Panc1 (cell line): ENCODE measurements around the gene SFRP4. TPM values are rescaled to one million over a fixed set of nuclear protein-coding genes. Genes with fewer than 3 reads are reported as not detected.

ENCODE experiments used
- ATAC-seq: fragments of 200-7000 bp; cut with Tn5 transposase; 2 replicates; pipeline ENCODE4 v1.9.1; 2020; ENCODE audit warnings: mild to moderate bottlenecking, moderate library complexity
- BruUV-seq: library from RNA; stranded (reverse); fragments of 400-500 nt; replicated peaks from 2 replicates; lab custom pipeline; 2021; lab: Mats Ljungman, UMichigan
- CTCF ChIA-PET: fragments of 300-600 bp; sonication (Branson Sonifier 250); formaldehyde crosslinking; loops from one replicate; lab custom pipeline; 2022; ENCODE audit warnings: antibody characterized with exemption; lab: Charles Lee
- POLR2A ChIA-PET: fragments of 300-600 bp; sonication (Branson Sonifier 250); formaldehyde crosslinking; loops from one replicate; lab custom pipeline; 2022; ENCODE audit warnings: antibody characterized with exemption; lab: Charles Lee
- DNase-seq: peaks from one replicate; pipeline ENCODE4 v3.0.0-alpha.2; 2010; ENCODE audit warnings: low read depth, low spot score
- H3K27ac ChIP-seq: 2 replicates; pipeline ENCODE4 v1.5.1; 2011; ENCODE audit warnings: mild to moderate bottlenecking, low read length, inconsistent platforms
- H3K27me3 ChIP-seq: fragments of 200-500 bp; sonication (Bioruptor generic); 2 replicates; pipeline ENCODE4 v1.6.0; 2014; ENCODE audit warnings: low read length, inconsistent platforms; ENCODE audit not compliant: control insufficient read depth, insufficient read depth
- H3K36me3 ChIP-seq: fragments of 200-500 bp; sonication (Bioruptor generic); 2 replicates; pipeline ENCODE4 v1.5.1; 2014; ENCODE audit warnings: inconsistent platforms, mild to moderate bottlenecking, low read length, moderate library complexity; ENCODE audit not compliant: control insufficient read depth, insufficient read depth
- H3K4me1 ChIP-seq: 2 replicates; pipeline ENCODE4 v1.5.1; 2011; ENCODE audit warnings: inconsistent platforms, mild to moderate bottlenecking, low read length, moderate library complexity; ENCODE audit not compliant: control insufficient read depth, insufficient read depth
- H3K4me3 ChIP-seq, 2 experiments: 2 replicates each; pipeline ENCODE4 v1.5.1; 2011 to 2012; ENCODE audit warnings: low read depth in 2 of 2, low read length in 2 of 2, mild to moderate bottlenecking in 2 of 2, inconsistent platforms in 1 of 2, moderate library complexity in 1 of 2
- H3K9me3 ChIP-seq: fragments of 200-500 bp; sonication (Bioruptor generic); 2 replicates; pipeline ENCODE4 v1.5.1; 2014; ENCODE audit warnings: low read depth, mild to moderate bottlenecking, inconsistent platforms, low read length, moderate library complexity; ENCODE audit not compliant: control insufficient read depth, insufficient read depth
- CTCF ChIP-seq: fragments of 450-650 bp; IDR thresholded peaks from 2 replicates; pipeline ENCODE4 v1.5.1; 2017; ENCODE audit warnings: mild to moderate bottlenecking
- POLR2AphosphoS5 ChIP-seq: IDR thresholded peaks from 2 replicates; pipeline ENCODE4 v1.6.1; 2012; ENCODE audit warnings: mild to moderate bottlenecking, low read depth, low read length, moderate library complexity
- REST ChIP-seq, 2 experiments: IDR thresholded peaks; 2 replicates each; pipeline ENCODE4 v1.6.1; 2011 to 2012; ENCODE audit warnings: low read depth in 2 of 2, control low read depth in 1 of 2, low read length in 1 of 2, mild to moderate bottlenecking in 1 of 2, moderate library complexity in 1 of 2; ENCODE audit not compliant: insufficient read depth in 1 of 2
- SIN3A ChIP-seq: IDR thresholded peaks from 2 replicates; pipeline ENCODE4 v1.6.1; 2012; ENCODE audit warnings: low read depth, mild to moderate bottlenecking, low read length, moderate library complexity, borderline replicate concordance; ENCODE audit not compliant: insufficient read depth
- TCF7L2 ChIP-seq: IDR thresholded peaks from 2 replicates; pipeline ENCODE4 v1.6.1; 2011; ENCODE audit warnings: mild to moderate bottlenecking, low read depth, low read length, inconsistent platforms
- in situ Hi-C: cut with HindIII; loops from 2 replicates; pipeline ENCODE4 v1.10.0; 2016; ENCODE audit warnings: low sequenced_read_pairs, low pct_unique_long_range_greater_than_20kb
- intact Hi-C: fragments of 100-400 bp; cut with micrococcal nuclease; formaldehyde crosslinking; loops from one replicate; pipeline ENCODE4 v1.10.0; 2022; ENCODE audit not compliant: unreplicated experiment
- total RNA-seq: library from RNA; stranded (reverse); gene quantifications from one replicate; pipeline ENCODE4 v1.2.1, GENCODE V29; 2021; ENCODE audit not compliant: unreplicated experiment

Gene SFRP4
- total RNA-seq, 1 experiment from 2014 or later = 0.74 TPM

GRCh38 chr7:37899712-37900247 lies 16.8 kb downstream of the SFRP4 start:
- Histone ChIP-seq H3K4me1 (no peaks in the 10 kb centered on the region; the same call in 1 of the 2 replicates), H3K4me3 (no peak overlapping the region), H3K36me3 (no peaks in the 10 kb centered on the region), H3K27ac (no peak overlapping the region), H3K27me3 (no peaks in the 10 kb centered on the region), H3K9me3 (no peaks in the 10 kb centered on the region)
- intact Hi-C loops = loop anchor here (2.0 to 10.0 kb wide), 3 partner anchors 207 to 435 kb away; no protein-coding TSS in a partner anchor
- TF ChIP-seq SIN3A (no peak), REST (IDR thresholded peaks at IDR 0.05; ENCODE audit: insufficient read depth in 1 of 2, low read depth in 2 of 2, low read length in 1 of 2) (no peak), TCF7L2 (no peak), POLR2AphosphoS5 (no peak), CTCF (no peak)
- BruUV-seq = no TSS peak
- DNase-seq (no peak), ATAC-seq (no peak)
- POLR2A ChIA-PET = no interaction called here
- in situ Hi-C loops = no loop called here
- CTCF ChIA-PET = interaction anchor here (0.6 kb wide), 1 partner anchor 210 kb away, joined by 7 read pairs; no protein-coding TSS in a partner anchor

GRCh38 chr7:37894671-37895070 lies 21.9 kb downstream of the SFRP4 start:
- H3K27ac ChIP-seq = no peak overlapping the region
- POLR2A ChIA-PET = no interaction called here
- CTCF ChIA-PET = no interaction called here
- no TSS peak for BruUV-seq
- no peaks in the 10 kb centered on the region for H3K36me3 ChIP-seq
- intact Hi-C loops = no loop called here
- H3K9me3 ChIP-seq = no peaks in the 10 kb centered on the region
- H3K4me3 ChIP-seq = no peak overlapping the region
- DNase-seq (no peak), ATAC-seq (no peak)
- no peaks in the 10 kb centered on the region for H3K4me1 ChIP-seq
- TF ChIP-seq CTCF (no peak), SIN3A (no peak), REST (IDR thresholded peaks at IDR 0.05; ENCODE audit: insufficient read depth in 1 of 2, low read depth in 2 of 2, low read length in 1 of 2) (no peak), TCF7L2 (no peak), POLR2AphosphoS5 (no peak)
- peaks cover 3% of the 10 kb centered on the region; the same call in 1 of the 2 replicates for H3K27me3 ChIP-seq
- in situ Hi-C loops = no loop called here
